VCaP (cell line): ENCODE results near the gene ANKRD44.

Source experiments
- H3K27ac ChIP-seq: fragments of 450-650 bp; 2 replicates; pipeline ENCODE4 v1.5.1; 2017
- TF ChIP-seq, protein P1 (sequence below): fragments of 450-650 bp; conservative IDR thresholded peaks from 2 replicates; pipeline ENCODE4 v1.5.1; 2017; ENCODE audit warnings: mild to moderate bottlenecking, moderate library complexity

ANKRD44 gene

DNA sequence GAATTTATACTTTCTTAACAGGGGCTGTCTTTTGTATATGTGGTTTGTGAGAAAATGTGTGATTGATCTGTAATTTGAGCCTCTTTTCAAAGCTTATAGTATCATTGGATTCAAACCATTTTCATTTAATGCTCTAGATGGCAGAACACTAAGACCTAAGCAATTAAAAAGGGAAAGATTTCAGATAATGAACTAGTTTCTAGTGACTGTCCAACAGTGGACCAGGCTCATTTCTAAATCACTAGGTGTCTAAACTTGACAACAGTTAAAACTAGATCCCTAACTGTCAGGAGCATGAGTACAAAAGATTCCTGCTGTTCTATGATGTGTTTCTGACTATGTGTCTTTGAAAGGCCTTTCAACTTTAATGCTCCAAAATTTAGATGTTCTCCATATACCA, 54.6 kb downstream of the ANKRD44 start:
- H3K27ac ChIP-seq = no peak overlapping the region
- TF ChIP-seq, protein P1, sequence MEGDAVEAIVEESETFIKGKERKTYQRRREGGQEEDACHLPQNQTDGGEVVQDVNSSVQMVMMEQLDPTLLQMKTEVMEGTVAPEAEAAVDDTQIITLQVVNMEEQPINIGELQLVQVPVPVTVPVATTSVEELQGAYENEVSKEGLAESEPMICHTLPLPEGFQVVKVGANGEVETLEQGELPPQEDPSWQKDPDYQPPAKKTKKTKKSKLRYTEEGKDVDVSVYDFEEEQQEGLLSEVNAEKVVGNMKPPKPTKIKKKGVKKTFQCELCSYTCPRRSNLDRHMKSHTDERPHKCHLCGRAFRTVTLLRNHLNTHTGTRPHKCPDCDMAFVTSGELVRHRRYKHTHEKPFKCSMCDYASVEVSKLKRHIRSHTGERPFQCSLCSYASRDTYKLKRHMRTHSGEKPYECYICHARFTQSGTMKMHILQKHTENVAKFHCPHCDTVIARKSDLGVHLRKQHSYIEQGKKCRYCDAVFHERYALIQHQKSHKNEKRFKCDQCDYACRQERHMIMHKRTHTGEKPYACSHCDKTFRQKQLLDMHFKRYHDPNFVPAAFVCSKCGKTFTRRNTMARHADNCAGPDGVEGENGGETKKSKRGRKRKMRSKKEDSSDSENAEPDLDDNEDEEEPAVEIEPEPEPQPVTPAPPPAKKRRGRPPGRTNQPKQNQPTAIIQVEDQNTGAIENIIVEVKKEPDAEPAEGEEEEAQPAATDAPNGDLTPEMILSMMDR = no peak

DNA sequence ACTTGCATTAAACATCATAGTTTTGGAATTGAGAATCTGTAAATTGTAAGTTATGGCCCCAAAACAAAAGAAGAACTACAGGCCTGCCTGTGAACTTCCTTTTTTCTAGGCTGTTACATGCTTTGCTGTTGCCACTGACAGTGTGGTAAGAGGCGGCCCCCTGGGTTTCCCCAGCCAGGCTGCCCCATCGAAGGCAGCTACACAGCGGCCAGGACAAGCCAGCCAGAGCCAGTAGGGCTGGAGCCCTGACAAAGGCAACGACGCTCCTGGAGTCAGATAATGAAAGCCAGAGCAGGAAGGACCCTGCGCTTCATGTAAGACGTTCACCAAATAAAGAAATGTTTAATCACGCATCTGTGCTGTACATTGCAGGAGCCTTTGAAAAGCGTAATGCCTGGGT, 55.0 kb downstream of the ANKRD44 start:
- no peak overlapping the region for H3K27ac ChIP-seq
- TF ChIP-seq, protein P1 = no peak

DNA sequence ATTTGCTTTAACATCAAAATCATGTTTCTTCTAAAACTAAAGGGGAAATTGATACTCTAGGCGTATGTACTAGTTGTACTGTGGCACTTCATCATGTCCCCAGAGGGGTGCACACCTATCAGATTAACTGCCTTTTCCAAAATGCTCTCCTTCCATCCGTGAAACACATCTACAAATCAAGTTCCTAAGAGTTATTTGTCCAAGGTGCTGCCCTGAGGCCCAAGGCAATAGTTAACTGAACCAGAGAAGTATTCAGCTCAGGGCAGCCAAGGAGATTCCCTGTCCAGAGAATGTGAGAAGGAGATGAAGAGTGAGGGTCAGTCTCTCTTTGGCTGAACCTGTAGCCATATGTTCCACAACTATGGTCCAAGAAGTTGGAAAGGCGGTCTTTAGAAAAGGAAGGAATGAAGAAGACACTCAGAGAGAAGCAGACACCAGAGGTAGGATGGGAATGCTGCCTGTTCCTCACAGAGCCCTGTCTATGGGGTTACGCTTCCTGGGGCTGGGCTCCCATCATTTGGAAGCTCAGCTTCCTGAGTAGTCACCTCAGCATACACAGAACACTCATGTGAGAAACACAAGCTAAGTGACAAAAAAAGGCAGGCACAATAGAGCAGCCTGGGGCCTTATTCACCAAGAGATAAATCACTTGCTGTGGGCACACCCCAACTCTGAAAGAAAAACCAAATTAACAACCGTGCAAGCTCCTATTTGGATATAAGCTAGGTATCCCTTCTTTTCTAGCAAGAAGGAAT, 55.6 kb downstream of the ANKRD44 start:
- no peak overlapping the region for H3K27ac ChIP-seq
- TF ChIP-seq, protein P1 = no peak

DNA sequence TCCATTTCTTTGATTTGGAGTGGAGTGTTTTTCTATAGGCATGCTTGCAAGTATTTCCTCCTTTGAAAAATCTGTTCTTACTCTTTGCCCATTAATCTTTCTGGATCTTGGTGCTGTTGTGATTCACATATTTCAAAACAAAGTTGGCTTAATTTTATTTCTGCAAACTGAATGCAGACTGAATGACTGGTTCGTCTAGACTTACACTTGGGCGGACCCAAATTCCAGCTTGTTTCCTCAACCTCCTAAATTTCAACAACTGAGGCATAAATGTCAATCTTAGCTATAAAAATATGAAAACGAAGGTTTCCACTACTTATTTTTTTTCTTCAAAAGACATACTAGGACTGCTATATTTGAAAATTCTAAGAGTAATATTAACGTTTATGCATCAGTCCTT, 59.0 kb downstream of the ANKRD44 start:
- TF ChIP-seq, protein P1 = no peak
- no peak overlapping the region for H3K27ac ChIP-seq

DNA sequence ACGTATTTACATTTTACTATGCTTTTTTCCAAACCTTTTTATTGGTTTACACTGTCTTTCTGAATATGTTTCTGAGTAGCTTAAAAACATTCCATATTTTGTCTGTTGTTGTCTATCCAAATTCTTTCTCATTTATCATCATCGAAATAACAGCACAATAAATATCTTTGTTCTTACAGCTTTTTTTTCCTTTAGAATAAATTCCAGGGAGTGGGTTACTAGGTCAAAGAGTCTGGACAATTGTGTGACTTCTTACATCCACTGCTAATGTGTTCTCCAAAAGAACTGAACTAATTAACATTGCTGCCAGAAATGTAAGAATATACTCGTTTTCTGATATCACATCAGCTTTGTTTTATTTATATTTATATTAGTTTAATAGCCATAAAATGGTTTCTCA, 59.4 kb downstream of the ANKRD44 start:
- no peak overlapping the region for H3K27ac ChIP-seq
- TF ChIP-seq, protein P1 = no peak

DNA sequence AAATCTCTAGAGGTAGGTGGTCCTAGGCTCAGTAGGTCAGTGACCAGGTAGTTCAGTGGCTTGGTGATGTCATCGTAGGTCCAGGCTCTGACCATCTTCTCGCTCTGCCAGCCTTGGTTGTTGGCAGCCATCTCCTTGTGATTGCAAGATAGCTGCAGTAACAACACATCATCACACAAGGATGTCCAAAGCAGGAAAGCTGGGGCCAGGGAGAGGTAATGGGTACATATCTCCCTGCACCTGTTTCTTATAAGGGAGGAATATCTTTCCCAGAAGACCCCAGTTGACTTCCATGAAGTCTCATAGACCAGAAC, 60.5 kb downstream of the ANKRD44 start:
- TF ChIP-seq, protein P1 = no peak
- H3K27ac ChIP-seq = no peak overlapping the region

DNA sequence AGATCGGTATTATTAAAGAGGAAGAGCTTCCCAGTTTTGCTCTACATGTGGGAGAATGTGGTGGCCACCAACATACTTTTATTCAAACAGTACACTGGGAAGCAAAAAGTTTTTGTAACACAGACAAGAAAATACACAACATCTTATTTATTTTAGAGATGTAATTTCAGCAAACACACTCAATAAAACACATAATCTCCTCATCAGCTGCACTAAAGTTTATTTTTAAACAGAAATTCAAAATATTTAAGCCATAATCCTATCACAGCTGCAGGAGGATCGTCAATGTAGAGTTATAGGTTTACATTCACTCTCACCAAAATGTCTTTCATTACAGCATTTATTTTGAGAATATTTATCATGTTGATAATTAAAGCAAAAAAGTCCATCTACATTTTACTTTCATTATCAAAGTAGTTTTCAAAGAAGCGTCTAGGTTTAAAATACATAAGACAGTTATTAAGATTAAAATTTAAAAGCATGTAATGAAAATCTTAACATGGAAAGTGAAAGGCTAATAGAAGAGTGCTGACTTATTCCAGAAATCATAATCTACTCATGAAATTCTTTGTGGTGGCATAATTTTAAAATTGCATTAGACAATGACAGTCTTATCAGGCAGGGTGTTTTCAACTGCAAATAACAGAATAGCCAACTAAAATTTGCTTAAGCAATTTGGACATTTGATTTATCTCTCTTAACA, 61.0 kb downstream of the ANKRD44 start:
- TF ChIP-seq, protein P1 = no peak
- H3K27ac ChIP-seq = no peak overlapping the region
